ENCODE results near the gene TGFBR3. TPM values are rescaled to one million over a fixed set of nuclear protein-coding genes. Genes with fewer than 3 reads are reported as not detected.

TGFBR3 gene
- total and polyA plus RNA-seq, 2 of the 13 experiments (the other 11 are each of a cell fraction or from before 2014, with no cell fraction given): 76.5 to 195 TPM

GRCh38 chr1:91660708-91661107 lies 225.2 kb downstream of the TGFBR3 start (continued):
- no peak for TF ChIP-seq RNF219 (CRISPR knock-in tag; IDR thresholded peaks at IDR 0.05)
- no peak for TF ChIP-seq HNF1A (IDR thresholded peaks at IDR 0.05; ENCODE audit: low read depth)
- TF ChIP-seq HNF1A (CRISPR knock-in tag; IDR thresholded peaks at IDR 0.05; ENCODE audit: borderline replicate concordance): no peak

GRCh38 chr1:91655912-91656449 lies 230.0 kb downstream of the TGFBR3 start:
- DNase-seq (ENCODE audit: low spot score) (no peak), ATAC-seq (no peak), FAIRE-seq (no peak)
- no peak overlapping the region for H3K9ac ChIP-seq (ENCODE audit: insufficient read depth, low read depth, low read length)
- H4K20me1 ChIP-seq (ENCODE audit: insufficient read depth, low read length): no peaks in the 10 kb centered on the region
- 46% methylated on average over 2 of the region's 5 CpGs for WGBS (ENCODE audit: low lambda C conversion rate)
- H3K27ac ChIP-seq (ENCODE audit: extremely low read length, insufficient read depth, low read length): no peak overlapping the region
- H3K4me3 ChIP-seq (replicated peaks in 1 of 3; ENCODE audit: insufficient read depth in 1 of 3, low read depth in 2 of 3, low read length in 3 of 3): no peak overlapping the region
- POLR2A ChIA-PET: no interaction called here
- no peaks in the 10 kb centered on the region for H3K79me2 ChIP-seq (ENCODE audit: insufficient read depth, low read length)
- no peaks in the 10 kb centered on the region for H3K4me1 ChIP-seq (ENCODE audit: insufficient read depth, low read length)
- in situ Hi-C loops (cut with HindIII; ENCODE audit: extremely low pct_ligation_motif_present, low pct_unique_long_range_greater_than_20kb): no loop called here
- CTCF ChIA-PET (ENCODE audit: low intra/inter-chr PET ratio, low total read pairs): no interaction called here
- no peaks in the 10 kb centered on the region for H3K9me3 ChIP-seq (ENCODE audit: low read length)
- BruUV-seq (replicated peaks): no TSS peak
- no peak overlapping the region for H2AFZ ChIP-seq (ENCODE audit: low read length)
- intact Hi-C loops (cut with micrococcal nuclease; ENCODE audit: unreplicated experiment): no loop called here
- H3K36me3 ChIP-seq (replicated peaks in 1 of 2; ENCODE audit: control insufficient read depth in 1 of 2, insufficient read depth in 2 of 2, low read length in 2 of 2): no peaks in the 10 kb centered on the region
- no peak overlapping the region for H3K4me2 ChIP-seq (ENCODE audit: low read depth, low read length)
- TF ChIP-seq HIVEP1 (CRISPR knock-in tag; IDR thresholded peaks at IDR 0.05): no peak
- TF ChIP-seq SUZ12 (IDR thresholded peaks at IDR 0.05; ENCODE audit: low read depth, low read length): no peak
- TF ChIP-seq PHB2 (IDR thresholded peaks at IDR 0.05; ENCODE audit: partially characterized antibody): no peak
- TF ChIP-seq PTBP1 (IDR thresholded peaks at IDR 0.05; ENCODE audit: low read depth, low read length, poor library complexity, severe bottlenecking): no peak
- no peak for TF ChIP-seq THAP8 (CRISPR knock-in tag; IDR thresholded peaks at IDR 0.05; ENCODE audit: borderline replicate concordance)
- TF ChIP-seq GMEB2 (CRISPR knock-in tag; IDR thresholded peaks at IDR 0.05; ENCODE audit: low read depth): no peak
- TF ChIP-seq GZF1 (CRISPR knock-in tag; IDR thresholded peaks at IDR 0.05): no peak
- TF ChIP-seq ZNF639 (CRISPR knock-in tag; conservative IDR thresholded peaks at IDR 0.05): no peak
- peaks cover 0 to 1% of the 10 kb centered on the region in 2 experiments; a peak in 1 of 5 replicates for H3K27me3 ChIP-seq (ENCODE audit: control insufficient read depth in 1 of 2, insufficient read depth in 2 of 2, low read length in 2 of 2)
